Colonic mucosa (tissue), 4 donors: ENCODE measurements around the gene PLA2G4B. TPM values are rescaled to one million over a fixed set of nuclear protein-coding genes. Genes with fewer than 3 reads are reported as not detected.

Experiments
- DNase-seq: peaks from one replicate; pipeline ENCODE4 v3.0.0-alpha.2; 2020
- H3K27ac ChIP-seq: fragments of 200-600 bp; one replicate; pipeline ENCODE4 v1.8.0; 2021
- H3K27me3 ChIP-seq: fragments of 200-600 bp; one replicate; pipeline ENCODE4 v1.8.0; 2021
- H3K36me3 ChIP-seq: fragments of 200-600 bp; one replicate; pipeline ENCODE4 v1.8.0; 2021
- H3K4me1 ChIP-seq: fragments of 200-600 bp; one replicate; pipeline ENCODE4 v1.8.0; 2021; ENCODE audit warnings: mild to moderate bottlenecking
- H3K4me3 ChIP-seq: fragments of 200-600 bp; one replicate; pipeline ENCODE4 v1.8.0; 2021
- H3K9ac ChIP-seq, 2 donors: one replicate each; pipeline ENCODE4 v1.7.0; 2013; ENCODE audit warnings: control low read depth in 2 of 2, low read depth in 2 of 2, low read length in 2 of 2
- H3K9me3 ChIP-seq: fragments of 200-600 bp; one replicate; pipeline ENCODE4 v1.8.0; 2021
- intact Hi-C: fragments of 100-400 bp; cut with DNase I; formaldehyde crosslinking; loops from one replicate; pipeline ENCODE4 v1.14.1; 2022
- total RNA-seq, 2 donors: library from RNA; stranded (reverse); fragmentation: NEBNext Ultra II Directional in 1 of 2; extraction: Animal tissue kit (Norgen Biotek cat#: 25700) in 1 of 2; gene quantifications; one replicate each; pipeline ENCODE4 v1.2.1, GENCODE V29; 2021
- TF ChIP-seq, protein P1 (sequence below): fragments of 200-600 bp; IDR thresholded peaks from one replicate; pipeline ENCODE4 v1.8.0; 2022; ENCODE audit warnings: antibody characterized with exemption, mild to moderate bottlenecking
- donor health status: healthy.
- donor health status: DM: no; HTN: no; CAD: no.
- donor health status: DM: no; HTN: no; CAD: no.

The PLA2G4B gene
- total RNA-seq, 2 donors from 2014 or later, result 2.2 to 6.2 TPM

DNA sequence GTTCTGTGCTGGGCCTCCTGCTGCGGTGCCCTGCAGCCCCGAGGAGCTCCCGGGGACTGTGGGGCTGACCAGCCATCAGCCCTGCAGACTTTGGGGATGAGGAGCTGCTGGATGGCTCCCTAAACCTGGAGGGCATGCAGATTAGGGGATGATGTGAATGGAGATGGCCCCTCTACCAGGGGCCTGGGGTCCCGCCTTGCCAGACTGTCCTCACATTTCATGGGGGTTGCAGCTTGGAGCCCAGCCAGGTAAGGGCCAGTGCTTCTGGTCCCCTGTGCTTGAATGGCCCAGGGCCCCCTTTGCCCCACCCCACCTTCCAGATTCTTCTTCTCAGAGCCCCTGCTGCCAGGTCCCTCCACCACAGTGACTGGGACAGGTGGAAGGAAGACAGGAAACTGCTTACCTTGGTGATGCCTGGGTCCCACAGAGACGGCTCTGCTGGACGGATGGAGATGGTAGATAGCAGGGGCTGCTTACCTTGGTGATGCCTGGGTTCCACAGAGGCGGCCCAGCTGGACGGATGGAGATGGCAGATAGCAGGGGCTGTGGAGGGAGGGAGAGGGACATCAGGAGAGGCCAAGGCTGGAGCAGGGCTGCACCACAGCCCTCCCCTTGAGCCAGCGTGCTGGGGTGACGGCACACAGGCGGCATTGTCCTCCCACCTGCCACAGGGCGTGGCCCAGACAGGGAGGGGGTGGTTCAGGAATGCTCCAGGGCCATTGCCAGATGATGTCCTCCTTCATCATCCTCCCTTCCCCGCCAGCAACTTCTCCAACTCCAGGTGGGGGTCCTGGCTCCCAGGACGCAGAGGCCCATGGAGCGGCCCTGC, 55.0 kb downstream of the PLA2G4B start, which contains the start of gene SPTBN5:
Gene SPTBN5, minus strand, starts transcription at position 632 of the 829 bp plus-strand sequence. Its CDS starts 556 bp downstream, at position 76.
- no peak for DNase-seq
- Histone ChIP-seq H3K27ac (no peak within 1 kb of the TSS), H3K4me3 (no peak within 1 kb of the TSS), H3K4me1 (peaks cover 9% of the 10 kb centered on the region), H3K27me3 (no peaks in the 10 kb centered on the region), H3K36me3 (no peaks in the 10 kb centered on the region), H3K9me3 (no peaks in the 10 kb centered on the region), H3K9ac (peak within 1 kb of the TSS in 1 of 2 donors; percentile 8)
- TF ChIP-seq, protein P1, sequence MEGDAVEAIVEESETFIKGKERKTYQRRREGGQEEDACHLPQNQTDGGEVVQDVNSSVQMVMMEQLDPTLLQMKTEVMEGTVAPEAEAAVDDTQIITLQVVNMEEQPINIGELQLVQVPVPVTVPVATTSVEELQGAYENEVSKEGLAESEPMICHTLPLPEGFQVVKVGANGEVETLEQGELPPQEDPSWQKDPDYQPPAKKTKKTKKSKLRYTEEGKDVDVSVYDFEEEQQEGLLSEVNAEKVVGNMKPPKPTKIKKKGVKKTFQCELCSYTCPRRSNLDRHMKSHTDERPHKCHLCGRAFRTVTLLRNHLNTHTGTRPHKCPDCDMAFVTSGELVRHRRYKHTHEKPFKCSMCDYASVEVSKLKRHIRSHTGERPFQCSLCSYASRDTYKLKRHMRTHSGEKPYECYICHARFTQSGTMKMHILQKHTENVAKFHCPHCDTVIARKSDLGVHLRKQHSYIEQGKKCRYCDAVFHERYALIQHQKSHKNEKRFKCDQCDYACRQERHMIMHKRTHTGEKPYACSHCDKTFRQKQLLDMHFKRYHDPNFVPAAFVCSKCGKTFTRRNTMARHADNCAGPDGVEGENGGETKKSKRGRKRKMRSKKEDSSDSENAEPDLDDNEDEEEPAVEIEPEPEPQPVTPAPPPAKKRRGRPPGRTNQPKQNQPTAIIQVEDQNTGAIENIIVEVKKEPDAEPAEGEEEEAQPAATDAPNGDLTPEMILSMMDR, result no peak
- intact Hi-C loops, result no loop called here

DNA sequence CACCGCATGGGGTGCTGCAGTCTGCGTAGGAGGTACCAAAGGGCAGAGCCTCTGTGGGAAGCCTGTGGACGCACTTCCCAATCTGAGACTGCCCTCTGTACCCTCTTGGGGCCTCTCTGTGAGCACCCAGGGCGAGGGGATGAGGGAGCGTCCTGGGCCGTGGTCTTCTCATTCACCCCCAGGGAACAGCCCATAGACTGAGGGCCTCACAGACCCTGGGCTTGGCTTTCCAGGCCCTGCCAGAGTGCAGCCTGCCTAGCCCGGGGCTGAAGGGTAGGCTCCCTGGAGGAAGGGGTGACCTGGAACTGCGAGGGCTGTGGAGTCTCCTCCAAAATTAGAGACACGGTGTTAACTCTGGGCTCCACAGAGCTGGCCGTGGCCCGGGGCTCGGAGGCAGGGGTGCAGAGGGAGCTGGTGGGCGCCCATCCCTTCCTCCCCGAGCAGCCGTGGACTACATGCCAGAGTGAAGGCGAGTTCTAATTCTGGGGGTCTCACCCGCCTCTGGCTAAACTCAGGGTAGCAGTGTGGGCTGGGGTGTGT, 55.7 kb downstream of the PLA2G4B start:
- intact Hi-C loops, result no loop called here
- H3K4me3 ChIP-seq, result no peak overlapping the region
- H3K36me3 ChIP-seq, result no peaks in the 10 kb centered on the region
- TF ChIP-seq, protein P1, result no peak
- H3K9ac ChIP-seq, result peak overlapping the region in 1 of 2 donors; percentile 8
- H3K9me3 ChIP-seq, result no peaks in the 10 kb centered on the region
- H3K4me1 ChIP-seq, result peaks cover 9% of the 10 kb centered on the region
- no peak overlapping the region for H3K27ac ChIP-seq
- no peaks in the 10 kb centered on the region for H3K27me3 ChIP-seq
- DNase-seq, result no peak

DNA sequence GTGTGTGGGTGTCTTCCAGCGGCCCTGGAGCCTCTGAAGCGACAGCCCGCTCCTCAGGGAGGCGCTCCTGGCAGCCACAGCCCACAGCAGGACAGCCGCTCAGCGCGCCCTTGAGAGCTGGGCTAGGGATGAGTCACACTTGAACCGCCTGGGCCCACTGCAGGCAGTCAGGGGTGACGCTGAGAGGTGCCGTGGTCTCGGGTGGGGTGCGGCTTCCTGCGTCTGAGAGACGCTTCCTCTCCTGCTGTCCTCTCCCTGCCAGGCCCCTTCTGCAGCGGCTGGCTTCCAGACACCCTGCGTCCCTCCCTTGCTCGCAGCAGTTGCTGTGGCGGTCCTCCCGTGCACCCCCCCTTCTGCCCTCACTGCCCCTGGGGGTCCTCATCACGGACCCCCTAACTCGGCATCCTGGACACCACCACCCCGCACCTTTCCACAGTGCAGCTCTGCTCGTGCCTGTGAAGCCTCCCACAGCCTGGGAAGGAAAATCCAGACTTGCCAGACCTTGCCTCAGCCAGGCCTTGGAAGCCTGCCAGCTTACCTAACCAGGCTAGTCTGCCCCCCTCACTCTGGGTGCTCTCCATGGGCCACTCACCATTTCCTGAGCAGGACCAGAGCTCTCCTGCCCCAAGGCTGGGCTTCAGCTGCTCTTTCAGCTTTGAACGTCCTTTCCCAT, 56.3 kb downstream of the PLA2G4B start:
- no peak overlapping the region for H3K4me3 ChIP-seq
- TF ChIP-seq, protein P1, result no peak
- no peak overlapping the region for H3K27ac ChIP-seq
- intact Hi-C loops, result no loop called here
- no peaks in the 10 kb centered on the region for H3K9me3 ChIP-seq
- DNase-seq, result peak; percentile 43
- no peaks in the 10 kb centered on the region for H3K36me3 ChIP-seq
- H3K4me1 ChIP-seq, result peaks cover 9% of the 10 kb centered on the region
- no peaks in the 10 kb centered on the region for H3K27me3 ChIP-seq
- H3K9ac ChIP-seq, result no peak overlapping the region

DNA sequence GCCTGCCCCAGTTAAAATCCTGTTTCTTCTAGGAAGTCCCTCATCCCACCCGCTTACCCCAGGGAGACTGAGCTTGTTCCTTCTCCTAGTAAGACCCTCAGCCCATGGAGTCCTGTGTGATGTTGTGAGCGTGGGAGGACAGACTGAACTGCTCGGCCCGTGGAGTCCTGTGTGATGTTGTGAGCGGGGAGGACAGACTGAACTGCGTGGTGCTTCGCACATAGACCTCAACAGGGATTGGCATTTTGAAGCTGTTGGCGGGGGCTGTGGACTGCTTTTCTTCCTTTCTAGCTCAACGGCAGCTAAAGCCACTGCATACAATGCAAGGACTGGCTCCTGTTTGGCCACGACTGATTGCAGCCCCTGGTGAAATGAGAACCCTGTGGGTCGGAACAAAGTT, 56.8 kb downstream of the PLA2G4B start:
- no peak for DNase-seq
- Histone ChIP-seq H3K9ac (no peak overlapping the region), H3K9me3 (no peaks in the 10 kb centered on the region), H3K4me3 (no peak overlapping the region), H3K27me3 (no peaks in the 10 kb centered on the region), H3K27ac (no peak overlapping the region), H3K36me3 (no peaks in the 10 kb centered on the region), H3K4me1 (peaks cover 9% of the 10 kb centered on the region)
- TF ChIP-seq, protein P1, result no peak
- intact Hi-C loops, result no loop called here

DNA sequence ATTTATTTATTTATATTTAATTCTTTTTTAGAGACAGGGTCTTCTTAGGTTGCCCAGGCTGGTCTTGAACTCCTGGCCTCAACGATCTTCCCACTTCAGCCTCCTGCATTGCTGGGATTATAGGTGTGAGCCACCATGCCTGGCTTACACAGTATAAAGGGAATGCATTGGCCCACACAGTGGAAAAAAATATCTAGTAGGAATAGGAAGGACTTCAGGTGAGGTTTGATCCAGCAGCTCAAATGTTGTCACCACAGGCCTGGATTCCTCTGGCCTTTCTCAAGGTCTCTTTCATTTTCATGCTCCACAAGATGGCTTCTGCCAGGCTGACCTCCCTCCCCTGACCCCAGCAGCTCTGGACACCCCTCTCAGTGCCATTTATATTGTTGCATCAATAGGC, 57.3 kb downstream of the PLA2G4B start:
- Histone ChIP-seq H3K27ac (no peak overlapping the region), H3K27me3 (no peaks in the 10 kb centered on the region), H3K36me3 (peaks cover 4% of the 10 kb centered on the region), H3K9ac (no peak overlapping the region), H3K4me1 (peaks cover 9% of the 10 kb centered on the region), H3K9me3 (no peaks in the 10 kb centered on the region), H3K4me3 (no peak overlapping the region)
- TF ChIP-seq, protein P1, result no peak
- DNase-seq, result no peak
- intact Hi-C loops, result no loop called here
